GM19238 (cell line): ENCODE results near the gene USP49.
A peak's percentile ranks its signal among the peaks of the same experiment; 100 is the strongest.

ENCODE experiments used
- DNase-seq: peaks from one replicate; pipeline ENCODE4 v3.0.0; 2011; ENCODE audit warnings: low spot score; ENCODE audit not compliant: insufficient read length

USP49 gene

DNA sequence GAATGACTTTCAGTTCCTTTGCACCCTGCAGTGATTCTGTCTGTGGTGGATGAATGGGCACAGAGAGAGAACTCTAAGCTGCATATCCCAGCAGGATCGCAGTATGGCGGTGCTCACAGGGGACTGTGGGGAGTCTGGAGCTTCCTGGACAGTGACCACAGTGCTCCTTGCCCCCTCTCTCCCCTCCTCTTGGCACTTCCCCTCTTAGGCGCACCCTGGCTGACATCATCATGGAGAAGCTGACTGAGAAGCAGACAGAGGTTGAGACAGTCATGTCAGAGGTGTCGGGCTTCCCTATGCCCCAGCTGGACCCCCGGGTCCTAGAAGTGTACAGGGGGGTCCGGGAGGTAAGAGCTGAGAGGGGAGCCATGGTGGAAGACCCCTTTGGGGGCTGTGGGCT lies 34.7 kb upstream of the USP49 start:
- no peak for DNase-seq

DNA sequence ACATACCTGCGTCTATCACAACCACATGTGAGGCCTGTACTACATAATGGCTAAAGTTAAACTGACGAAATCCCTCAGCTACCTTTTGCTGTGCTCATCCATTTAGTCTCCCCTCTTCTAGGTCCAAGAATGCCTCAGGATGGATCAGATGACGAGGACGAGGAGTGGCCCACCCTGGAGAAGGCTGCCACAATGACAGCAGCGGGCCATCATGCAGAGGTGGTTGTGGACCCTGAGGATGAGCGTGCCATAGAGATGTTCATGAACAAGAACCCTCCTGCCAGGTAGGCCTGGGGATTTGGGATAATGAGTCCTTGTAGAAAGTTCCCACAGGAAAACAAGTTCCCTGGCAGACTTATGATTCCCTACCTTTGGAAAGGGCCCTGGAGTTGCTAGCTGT lies 32.1 kb upstream of the USP49 start:
- no peak for DNase-seq

DNA sequence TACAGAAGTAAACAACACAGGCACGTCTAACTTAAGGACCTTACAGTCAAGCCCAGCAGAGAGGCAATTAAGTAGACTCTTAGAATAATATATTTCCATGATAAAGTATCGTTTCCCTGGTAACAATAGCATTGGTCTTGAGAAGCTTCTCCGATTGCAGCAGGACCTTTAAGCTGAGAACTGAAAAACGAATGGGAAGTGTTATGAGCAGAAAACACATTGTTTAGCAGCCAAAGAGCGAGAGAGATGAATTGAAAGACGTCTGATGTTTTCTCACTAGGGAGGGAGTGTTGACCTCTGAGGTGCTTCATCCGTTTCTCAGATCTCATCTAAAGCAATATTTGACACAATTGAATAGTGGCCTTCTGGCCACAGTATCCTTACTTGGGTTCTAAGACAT lies 27.0 kb upstream of the USP49 start:
- DNase-seq = no peak

DNA sequence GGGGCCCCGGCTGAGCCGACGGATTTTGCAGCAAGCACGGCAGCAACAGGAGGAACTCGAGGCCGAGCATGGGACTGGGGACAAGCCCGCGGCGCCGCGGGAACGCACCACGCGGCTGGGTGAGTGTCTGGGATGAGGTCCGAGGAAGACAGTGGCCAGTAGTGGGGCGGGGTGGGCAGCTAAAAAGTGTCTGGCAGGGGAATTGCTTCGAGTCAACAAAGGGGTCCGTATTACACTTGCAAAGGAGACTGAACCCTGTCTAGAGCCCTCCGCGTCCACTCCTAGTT lies 26.5 kb upstream of the USP49 start:
- DNase-seq = no peak

DNA sequence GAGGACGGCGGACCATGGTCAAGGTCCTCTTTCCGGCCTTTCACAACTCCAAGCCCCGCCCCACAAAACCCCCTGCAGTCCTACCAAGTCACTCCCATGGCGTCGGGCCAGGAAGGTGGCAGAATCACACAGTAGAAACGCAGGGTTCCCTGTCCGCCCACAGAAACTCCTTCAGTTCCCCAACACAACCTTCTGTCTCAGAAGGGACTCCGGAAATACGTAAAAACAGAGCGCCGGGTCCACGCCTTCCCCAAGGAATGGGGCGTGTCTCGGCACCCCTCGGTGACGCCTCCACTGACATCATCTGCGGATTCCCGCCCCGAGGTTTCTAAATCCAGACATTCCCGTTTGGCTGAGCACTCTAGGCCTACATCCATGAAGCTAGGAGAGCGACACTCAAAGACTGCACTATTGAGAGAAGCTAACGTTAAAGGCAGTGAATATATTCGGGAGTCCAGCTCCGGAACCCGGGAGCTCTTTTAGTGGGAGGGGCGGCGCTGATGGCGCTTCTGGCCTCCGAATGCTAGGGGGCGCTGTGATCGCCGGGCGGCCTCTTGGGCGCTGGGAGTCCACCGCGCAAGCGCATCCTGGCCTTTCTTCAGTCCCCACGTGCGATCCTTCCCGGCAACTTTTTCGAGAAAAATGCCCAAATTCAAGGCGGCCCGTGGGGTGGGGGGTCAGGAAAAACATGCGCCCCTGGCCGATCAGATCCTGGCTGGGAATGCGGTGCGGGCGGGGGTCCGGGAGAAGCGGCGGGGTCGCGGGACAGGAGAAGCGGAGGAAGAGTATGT lies 25.9 kb upstream of the USP49 start, which contains the start of the genes BYSL and MED20:
TSS of gene BYSL (plus strand) at position 579 of the 791 bp plus-strand sequence. CDS start at position 643, 64 bp downstream.
TSS of gene MED20 (minus strand) at position 219 of the 791 bp plus-strand sequence. CDS start at position 98, 121 bp downstream.
- DNase-seq = peak; percentile 89

DNA sequence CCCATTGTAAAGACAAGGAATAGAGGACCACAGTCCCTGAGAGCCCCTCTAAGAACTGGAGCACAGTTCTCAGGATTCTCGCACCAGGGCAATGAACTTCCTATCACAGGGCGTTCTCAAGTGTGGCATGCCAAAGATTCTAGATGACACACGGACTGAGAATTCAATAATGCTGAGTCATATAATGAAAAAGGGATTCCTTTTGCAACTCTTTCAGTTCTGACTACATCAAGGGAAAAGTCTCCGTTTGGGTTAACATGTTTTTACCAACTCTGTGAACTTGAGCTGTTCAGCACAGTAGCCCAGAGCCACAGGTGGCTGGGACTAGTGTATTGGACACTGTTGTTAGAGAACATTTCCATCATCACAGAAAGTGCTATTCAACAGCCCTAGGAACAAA lies 22.4 kb upstream of the USP49 start:
- no peak for DNase-seq

DNA sequence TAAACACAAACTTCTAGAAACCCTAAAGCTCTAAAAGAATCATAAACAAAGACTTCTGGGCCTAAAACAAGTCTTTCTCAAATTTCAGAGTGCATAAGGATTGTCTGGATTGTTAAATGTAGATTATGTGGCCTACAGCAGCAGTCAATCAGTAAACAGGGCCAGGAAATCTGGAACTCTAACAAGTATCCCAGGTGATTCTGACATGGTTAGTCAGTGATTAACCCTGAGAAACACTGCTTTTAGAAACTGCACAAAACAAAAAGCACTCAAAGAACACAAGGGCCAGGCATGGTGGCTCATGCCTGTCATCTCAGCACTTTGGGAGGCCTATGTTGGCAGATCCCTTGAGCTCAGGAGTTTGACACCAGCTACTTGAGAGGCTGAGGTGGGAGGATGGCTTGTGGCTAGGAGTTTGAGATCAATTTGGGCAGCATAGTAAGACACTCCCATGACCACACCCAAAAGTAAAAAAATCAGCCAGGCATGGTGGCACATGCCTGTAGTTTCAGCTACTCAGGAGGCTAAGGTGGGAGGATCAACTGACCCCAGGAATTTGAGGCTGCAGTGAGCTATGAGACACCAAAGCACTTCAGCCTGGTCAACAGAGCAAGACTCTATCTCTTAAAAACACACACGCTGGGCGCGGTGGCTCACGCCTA lies 19.8 kb upstream of the USP49 start:
- DNase-seq = no peak

DNA sequence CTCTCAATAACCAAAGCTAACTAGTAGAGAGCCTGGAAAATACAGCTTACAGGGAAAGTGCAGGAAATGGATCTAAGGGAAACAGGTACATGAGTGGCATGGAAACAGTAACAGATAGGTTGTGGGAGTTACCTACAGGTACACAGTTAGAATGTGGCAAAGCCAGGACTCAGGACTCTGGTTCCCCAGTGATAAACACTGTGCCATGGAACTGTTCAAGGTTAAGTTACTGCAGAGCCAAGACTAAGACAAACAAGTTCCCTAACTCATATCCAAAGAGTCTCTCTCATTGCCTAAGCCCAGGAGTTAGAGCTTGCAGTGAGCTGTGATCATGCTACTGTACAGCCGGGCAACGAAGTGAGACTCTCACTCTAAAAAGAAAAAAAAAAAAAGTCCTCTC lies 19.2 kb upstream of the USP49 start:
- DNase-seq = no peak

DNA sequence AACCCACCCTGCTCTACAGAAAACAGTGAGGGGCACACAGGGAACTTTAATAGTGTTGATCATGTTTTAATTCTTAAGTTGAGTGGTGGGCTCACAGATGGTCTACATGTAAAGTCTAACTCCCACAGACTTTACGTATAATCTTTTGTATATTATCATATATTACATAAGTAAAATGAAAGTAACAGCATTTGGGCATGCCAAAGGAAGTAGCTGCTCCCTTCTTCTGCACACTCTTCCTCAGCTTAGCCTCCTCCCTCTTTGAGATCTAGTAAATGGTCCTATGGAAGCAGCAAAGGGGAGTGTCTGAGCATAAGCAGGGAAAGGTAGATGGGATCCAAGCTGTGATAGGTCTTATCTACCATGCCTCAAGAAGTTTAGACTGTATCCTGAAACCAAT lies 14.6 kb upstream of the USP49 start:
- DNase-seq = no peak

DNA sequence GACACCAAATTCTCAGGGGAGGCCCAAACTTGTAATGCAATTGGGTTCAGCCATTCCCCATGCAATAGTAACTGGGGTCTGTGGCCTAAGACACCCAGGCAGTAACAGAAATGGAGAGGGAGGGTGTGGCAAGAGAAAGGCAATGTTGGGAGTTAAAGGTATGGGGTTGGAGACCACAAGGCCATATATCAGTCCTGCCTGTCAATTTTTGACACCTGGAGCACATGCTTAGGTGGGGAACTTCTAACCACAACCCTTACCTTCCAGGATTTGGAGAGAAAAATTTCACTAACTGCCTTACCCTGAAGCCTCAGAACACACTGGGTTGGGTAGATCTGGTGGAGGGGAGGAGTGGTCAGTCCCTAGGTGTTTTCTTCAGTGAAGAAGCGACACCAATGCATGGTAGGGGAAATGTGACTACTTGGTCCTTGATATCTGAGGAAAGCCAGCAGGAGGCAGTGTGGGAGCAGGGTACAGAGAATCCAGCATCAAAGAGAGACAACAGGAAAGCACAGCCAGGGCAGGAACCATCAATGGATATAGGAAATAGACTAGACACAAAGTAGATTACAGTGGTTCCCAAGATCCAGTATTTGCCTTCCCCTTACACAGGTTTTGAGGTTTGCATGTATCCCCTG lies 6.8 kb upstream of the USP49 start:
- DNase-seq = no peak

DNA sequence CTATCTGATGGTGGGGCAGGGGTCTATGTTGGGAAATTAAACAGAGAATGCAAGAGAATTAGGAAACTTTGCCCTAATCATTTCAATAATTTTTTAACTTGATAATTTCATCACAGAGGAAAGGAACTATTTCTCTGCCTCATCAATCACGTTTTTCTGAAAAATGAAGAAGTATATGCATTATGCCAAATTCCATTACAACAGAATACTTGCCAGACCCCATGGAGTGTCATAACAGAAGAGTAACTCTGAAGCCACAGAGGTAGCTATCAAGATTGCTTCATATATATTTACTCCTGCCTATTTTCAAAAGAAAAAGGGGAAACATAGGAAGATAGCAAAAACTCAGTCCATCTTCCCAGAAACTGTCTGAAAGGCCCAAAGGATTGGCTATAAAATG lies 5.7 kb upstream of the USP49 start:
- no peak for DNase-seq

DNA sequence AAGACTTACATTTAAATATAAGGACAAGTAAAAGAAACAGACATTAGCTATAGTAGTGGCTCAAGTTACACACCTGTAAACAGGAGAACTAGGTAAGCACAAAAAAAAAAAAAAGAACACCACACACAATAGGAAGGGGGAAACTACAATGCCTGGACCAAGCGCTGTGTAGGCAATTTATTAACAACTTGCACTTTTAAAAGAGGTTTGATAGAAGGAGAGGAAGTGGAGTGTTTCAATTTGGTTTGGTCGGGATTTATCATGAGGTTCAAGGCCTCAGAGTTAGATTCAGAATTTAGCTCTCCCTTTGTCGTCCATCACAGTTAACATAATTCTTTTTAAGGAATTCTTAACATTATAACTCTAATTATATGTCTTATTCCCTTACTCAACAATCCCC lies 1.1 kb upstream of the USP49 start:
- DNase-seq = no peak

DNA sequence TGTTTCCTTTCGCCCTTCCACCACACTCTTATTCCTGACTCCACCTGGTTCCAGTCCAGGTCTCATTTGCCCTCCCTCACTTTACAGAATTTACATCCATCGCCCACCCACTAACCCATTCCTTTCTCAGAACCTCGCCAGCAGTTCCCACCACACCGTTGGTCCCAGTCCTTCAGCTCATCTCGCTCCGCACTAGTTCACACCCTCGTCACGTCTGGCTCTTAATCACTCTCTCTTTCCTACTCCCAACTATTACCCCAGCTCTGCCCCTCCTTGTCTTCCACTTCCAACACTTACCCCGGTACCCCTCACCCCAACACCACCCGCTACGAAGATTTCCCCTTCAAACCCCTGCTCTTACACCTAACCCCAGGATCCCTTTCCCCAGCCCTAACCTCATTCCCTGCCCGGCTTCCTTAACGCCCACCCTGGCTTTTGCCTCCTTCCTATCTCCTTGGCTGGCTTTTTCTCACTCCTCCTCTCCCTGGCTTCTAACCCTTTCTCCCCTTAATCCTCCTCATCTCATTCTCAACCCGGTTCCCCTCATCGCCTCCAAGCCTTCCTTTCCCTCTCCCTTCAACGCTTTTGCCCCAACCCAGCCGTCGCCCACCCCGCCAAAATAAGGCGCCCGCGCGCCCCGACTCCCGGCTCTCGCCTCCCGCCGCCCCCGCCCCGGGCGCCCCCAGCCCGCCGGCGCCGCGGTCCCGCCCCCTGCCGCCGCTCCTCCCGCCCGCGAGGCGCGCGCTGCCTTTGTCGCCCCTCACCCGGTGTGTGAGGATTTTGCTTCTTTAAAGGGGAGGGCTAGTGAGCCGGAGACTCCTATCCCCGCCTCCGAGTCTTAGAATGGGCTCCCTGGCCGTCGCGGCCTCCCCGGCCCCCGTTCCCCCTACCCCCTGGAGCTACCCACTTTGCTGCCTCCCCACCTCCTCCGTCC lies 542 bp downstream of the USP49 start:
- DNase-seq = no peak

DNA sequence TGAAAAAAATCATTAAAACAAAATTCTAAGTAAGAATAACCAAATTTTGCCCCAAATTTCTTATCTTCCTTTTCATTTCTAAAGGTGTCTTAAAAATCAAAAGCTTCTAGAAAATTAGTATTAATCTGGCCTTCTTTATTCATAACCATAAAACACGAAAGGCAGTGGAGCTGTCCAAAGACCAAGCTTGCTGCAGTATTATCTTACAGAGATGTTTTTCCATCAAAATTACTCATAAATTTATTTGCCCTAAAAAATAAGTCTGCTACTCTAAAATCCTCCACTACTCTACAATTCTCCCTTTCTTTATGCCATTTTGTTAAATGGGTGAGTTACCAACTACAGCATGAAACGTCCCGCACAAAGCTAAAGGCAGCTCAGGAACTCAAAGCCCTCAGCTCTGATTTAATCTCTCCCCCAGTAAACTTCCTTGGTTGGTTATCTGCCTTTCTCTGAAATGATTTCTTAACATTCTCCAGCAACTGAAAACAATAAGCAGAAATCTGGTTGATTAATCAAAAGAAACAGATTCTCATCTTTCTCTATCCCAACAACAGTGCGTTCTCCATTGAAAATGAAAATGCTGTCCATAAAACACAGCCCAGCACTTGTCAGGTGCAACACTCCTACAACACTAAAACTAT lies 2.1 kb downstream of the USP49 start:
- DNase-seq = no peak

DNA sequence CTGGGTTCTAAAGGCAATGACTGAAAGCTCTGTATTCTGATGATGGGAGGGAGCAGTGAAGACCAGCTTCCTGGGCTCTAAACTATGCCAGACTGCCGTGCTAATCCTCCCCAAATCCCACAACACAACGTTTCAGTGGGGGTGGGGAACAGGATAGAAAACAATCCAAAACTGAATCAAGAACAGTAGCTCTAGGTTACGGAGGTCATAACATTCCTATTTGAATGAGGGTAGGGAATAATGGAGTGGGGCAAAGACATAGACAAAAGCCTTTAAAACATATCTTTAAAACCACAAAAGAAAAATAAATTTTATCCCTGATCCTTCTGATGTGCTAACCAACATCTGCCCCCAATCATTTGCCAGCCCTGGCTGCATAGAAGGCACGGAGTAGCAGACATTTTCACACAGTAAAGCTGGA lies 7.8 kb downstream of the USP49 start:
- DNase-seq = no peak

DNA sequence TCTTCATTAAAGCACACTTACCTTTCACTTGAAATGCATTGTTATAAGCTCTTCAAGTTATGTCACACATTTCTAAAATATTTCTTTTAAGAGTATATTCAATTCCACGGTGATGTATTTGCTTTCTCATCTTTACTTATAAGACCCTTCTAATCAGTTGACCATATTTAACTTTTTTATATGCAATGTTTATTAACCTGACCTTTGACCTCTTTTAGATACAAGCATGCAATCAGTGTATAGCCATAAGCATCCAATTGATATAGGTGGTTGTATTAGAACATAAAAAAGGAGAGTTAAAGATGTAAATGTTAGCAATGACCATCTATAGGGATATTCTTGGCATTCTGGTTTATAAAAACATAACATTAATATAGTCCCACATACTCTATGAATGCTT lies 9.2 kb downstream of the USP49 start:
- DNase-seq = no peak

DNA sequence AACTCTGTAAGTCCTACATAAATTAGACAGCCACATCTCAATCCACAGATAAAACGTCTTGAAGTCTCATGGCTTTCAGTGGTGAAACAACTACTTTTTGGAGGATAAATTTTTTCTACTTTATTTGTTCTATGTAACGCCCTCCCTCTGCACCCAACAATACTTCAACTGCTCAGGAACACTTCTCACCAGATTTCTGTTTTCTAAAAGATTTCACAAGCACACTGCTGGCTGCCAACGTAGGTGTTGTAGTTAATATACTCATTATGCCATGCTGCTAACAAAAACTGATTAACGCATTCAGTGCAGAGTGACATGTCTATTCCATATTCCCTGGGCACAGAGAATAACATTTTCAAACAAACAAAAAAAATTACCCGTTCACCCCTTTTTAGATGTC lies 10.2 kb downstream of the USP49 start:
- no peak for DNase-seq

DNA sequence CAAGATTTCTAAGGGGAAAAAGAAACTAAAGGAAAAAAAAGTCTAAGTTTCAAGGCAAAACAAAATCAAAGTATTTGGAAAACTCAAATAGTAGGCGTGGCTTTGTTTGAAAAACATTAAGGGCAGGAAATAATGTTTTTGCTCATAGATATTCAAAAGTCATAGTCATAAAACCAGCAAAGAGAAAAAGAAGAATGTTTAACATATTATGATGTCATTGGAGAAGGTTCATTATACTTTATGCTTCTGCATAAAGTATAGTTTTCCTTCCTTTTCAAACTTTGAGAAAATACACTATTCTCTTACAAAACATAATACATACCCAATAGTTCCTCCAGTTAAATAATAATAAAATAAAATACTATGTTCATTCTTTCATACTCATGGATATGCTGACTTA lies 13.7 kb downstream of the USP49 start:
- no peak for DNase-seq

DNA sequence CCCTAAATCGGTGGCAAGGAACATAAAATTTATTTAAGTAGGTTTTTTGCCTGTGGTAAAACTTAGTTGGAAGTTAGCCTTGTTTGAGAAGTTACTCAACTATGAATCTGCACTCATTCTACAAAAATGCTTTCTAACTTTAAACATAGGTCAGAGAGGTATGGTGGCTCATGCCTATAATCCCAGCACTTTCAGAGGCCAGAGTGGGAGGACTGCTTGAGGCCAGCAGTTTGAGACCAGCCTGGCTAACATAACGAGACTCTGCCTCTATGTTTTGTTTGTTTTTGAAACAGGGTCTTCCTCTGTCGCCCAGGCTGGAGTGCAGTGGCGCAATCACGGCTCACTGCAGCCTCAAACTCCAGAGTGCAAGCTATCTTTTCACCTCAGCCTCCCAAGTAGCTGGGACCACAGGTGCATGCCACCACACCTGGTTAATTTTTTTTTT lies 16.2 kb downstream of the USP49 start:
- DNase-seq = no peak

DNA sequence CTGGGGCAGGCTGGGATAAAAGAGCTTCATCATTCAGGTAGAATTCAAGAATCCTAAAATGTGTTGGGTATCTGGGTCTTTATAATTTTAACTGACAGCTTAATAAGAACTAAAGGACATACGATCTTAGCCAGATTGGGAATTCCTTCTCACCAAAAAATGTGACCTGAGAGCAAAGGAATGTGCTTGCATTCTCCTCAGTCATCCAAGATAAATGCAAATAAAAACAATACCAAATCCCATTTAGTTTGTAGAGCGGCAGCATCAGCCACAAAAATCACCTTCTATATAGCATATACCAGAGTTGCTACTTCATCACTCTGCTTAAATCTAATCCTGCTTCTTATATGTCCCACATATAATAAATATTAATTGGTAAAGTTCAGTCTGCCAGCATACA lies 16.9 kb downstream of the USP49 start:
- no peak for DNase-seq

DNA sequence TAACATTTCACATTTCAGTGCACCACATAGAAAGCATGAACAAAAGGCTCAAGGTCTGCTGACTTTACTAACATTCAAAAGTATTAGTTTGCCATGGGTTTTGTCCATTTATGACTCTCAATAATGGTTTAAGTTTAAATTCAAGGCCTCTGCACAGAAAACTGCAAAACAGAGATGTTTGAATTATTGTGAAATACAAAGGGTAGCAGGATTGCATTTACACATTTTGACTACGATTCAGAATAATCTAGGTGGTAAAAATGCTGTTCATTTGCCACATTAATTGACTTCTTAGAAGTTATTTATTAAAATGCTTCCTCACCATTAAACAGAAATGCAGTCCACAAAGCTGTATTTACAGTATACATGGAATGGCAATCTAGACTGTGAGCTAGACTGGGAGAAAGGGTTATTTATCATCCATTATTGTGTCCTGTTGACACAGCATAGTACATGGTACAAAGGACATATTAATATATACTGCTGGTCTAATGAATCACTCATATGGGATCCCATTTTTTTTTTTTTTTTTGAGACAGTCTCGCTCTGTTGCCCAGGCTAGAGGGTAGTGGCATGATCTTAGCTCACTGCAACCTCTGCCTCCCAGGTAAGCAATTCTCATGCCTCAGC lies 18.0 kb downstream of the USP49 start:
- no peak for DNase-seq
